Right lobe of liver (tissue), 4 donors: ENCODE measurements around the gene YTHDF1.

Source experiments
- POLR2A ChIP-seq: fragments of 450-650 bp; IDR thresholded peaks from one replicate; pipeline ENCODE4 v1.6.1; 2017; ENCODE audit warnings: antibody characterized with exemption, mild to moderate bottlenecking
- TF ChIP-seq, protein P1 (sequence below), 4 donors: fragments of 200-600 bp in 3 of 4; fragments of 450-650 bp in 1 of 4; IDR thresholded peaks; one replicate each; pipeline versions ENCODE4 v1.5.1 to v1.8.0; 2016 to 2022; ENCODE audit warnings: antibody characterized with exemption in 4 of 4, mild to moderate bottlenecking in 2 of 4
- donor health status: DM: no; HTN: no; CAD: no.
- donor health status: DM: no; HTN: no; CAD: no.
- donor health status: DM: no; HTN: yes; CAD: no.

- no peak for TF ChIP-seq POLR2A
- TF ChIP-seq, protein P1, sequence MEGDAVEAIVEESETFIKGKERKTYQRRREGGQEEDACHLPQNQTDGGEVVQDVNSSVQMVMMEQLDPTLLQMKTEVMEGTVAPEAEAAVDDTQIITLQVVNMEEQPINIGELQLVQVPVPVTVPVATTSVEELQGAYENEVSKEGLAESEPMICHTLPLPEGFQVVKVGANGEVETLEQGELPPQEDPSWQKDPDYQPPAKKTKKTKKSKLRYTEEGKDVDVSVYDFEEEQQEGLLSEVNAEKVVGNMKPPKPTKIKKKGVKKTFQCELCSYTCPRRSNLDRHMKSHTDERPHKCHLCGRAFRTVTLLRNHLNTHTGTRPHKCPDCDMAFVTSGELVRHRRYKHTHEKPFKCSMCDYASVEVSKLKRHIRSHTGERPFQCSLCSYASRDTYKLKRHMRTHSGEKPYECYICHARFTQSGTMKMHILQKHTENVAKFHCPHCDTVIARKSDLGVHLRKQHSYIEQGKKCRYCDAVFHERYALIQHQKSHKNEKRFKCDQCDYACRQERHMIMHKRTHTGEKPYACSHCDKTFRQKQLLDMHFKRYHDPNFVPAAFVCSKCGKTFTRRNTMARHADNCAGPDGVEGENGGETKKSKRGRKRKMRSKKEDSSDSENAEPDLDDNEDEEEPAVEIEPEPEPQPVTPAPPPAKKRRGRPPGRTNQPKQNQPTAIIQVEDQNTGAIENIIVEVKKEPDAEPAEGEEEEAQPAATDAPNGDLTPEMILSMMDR (IDR thresholded peaks at IDR 0.05), result no peak
Measured at GRCh38 chr20:63261795-63262528, 46.0 kb upstream of the YTHDF1 start.
